Adipocyte (in vitro differentiated cells): ENCODE measurements around the gene OTOS.
A peak's percentile ranks its signal among the peaks of the same experiment; 100 is the strongest.

Experiments
- DNase-seq: peaks from one replicate; pipeline ENCODE4 v3.0.0-alpha.2; 2015; ENCODE audit warnings: low read depth
- H3K27me3 ChIP-seq: replicated peaks from 2 replicates; pipeline ENCODE4 v1.7.0; 2013; ENCODE audit warnings: mild to moderate bottlenecking, low read length, moderate library complexity; ENCODE audit not compliant: control insufficient read depth, insufficient read depth
- H3K36me3 ChIP-seq: 2 replicates; pipeline ENCODE4 v1.7.0; 2013; ENCODE audit warnings: low read length, mild to moderate bottlenecking, moderate library complexity; ENCODE audit not compliant: control insufficient read depth, insufficient read depth, severe bottlenecking
- H3K4me1 ChIP-seq: 2 replicates; pipeline ENCODE4 v1.7.0; 2013; ENCODE audit warnings: mild to moderate bottlenecking, low read length, moderate library complexity; ENCODE audit not compliant: control insufficient read depth, insufficient read depth
- H3K4me3 ChIP-seq: 2 replicates; pipeline ENCODE4 v1.7.0; 2013; ENCODE audit warnings: mild to moderate bottlenecking, low read length, moderate library complexity
- H3K9ac ChIP-seq: 2 replicates; pipeline ENCODE4 v1.7.0; 2013; ENCODE audit warnings: mild to moderate bottlenecking, low read length, moderate library complexity
- H3K9me3 ChIP-seq: 2 replicates; pipeline ENCODE4 v1.7.0; 2013; ENCODE audit warnings: mild to moderate bottlenecking, low read length, moderate library complexity; ENCODE audit not compliant: control insufficient read depth

Gene OTOS

DNA sequence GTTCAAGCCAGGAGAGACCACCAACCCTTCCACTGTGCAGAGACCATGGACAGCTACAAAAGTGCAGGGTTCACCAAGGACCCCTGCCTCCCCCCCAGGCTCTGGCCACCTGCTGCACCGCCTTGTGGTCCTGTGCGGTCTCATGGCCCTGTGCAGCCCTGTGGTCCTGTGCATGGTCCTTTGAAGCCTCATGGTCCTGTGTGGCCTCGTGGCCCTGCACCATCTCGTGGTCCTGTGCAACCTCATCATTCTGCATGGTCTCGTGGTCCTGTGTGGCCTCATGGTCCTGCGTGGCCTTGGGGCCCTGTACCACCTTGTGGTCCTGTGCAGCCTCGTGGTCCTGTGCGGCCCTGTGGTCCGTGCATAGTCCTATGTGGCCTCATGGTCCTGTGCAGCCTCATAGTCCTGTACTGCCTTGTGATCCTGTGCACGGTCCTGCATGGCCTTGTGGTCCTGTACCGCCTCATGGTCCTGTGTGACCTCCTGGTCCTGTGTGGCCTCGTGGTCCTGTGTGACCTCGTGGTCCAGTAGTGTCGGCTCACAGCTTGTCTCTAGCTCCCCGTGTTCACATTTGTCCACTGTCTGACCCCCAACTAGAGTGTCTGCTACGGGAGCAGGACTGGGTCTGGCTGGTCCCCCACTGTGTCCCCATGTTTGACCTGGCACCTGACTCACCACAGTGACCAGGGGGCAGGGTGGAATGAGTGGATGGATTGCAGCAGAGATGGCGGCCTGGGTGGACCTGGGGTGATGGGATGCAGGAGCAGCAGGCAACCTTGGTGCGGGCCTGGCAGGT, 20.0 kb upstream of the OTOS start:
- no peak for DNase-seq
- Histone ChIP-seq H3K27me3 (peaks cover 40% of the 10 kb centered on the region), H3K9ac (no peak overlapping the region), H3K4me3 (no peak overlapping the region), H3K4me1 (no peaks in the 10 kb centered on the region), H3K36me3 (no peaks in the 10 kb centered on the region), H3K9me3 (no peaks in the 10 kb centered on the region)

DNA sequence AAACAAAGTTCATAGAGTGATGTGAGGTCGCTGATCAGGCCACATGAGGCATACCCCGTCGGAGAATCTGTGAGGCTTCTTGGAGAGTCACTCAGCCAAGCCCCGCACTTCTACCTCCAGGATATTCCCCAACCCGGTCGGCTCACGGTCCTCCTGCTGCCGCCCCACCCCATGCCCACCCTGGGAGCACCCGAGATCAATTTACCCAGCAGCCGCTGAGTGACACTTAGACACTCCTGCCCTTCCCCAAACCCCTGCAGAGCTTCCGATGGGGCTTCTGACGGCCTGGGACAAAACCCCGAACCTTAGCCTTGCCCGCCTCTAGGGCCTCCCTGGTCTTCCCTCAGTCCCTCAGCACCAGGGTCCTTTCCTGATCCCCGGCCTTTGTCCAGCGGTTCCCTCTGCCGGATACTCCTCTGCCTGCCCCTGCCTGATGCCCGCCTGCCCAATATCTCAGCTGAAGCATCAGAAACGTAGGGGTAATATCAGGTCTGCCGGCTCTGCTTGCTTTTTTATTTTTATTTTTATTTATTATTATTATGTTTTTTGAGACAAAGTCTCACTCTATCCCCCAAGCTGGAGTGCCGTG, 18.9 kb upstream of the OTOS start:
- Histone ChIP-seq H3K4me1 (no peaks in the 10 kb centered on the region), H3K36me3 (no peaks in the 10 kb centered on the region), H3K9ac (no peak overlapping the region), H3K4me3 (no peak overlapping the region), H3K27me3 (peaks cover 48% of the 10 kb centered on the region), H3K9me3 (no peaks in the 10 kb centered on the region)
- no peak for DNase-seq

DNA sequence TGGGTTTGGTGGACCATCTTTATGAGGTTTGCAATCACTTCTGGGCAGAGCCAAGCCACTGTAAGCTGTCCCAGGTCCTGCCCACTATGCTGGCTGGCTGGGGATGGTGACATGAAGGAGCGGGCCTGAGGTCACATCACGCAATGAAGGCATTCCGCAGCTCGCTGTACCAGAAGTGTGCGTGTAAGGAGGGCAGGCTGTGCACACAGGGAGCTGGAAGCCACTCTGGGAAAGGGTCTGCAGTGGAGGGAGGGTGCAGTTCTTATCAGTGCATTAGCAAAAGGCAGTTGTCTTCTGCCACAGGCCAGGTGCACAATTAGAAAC, 16.7 kb upstream of the OTOS start:
- no peak overlapping the region for H3K9ac ChIP-seq
- no peaks in the 10 kb centered on the region for H3K36me3 ChIP-seq
- H3K9me3 ChIP-seq = peaks cover 16% of the 10 kb centered on the region
- H3K4me3 ChIP-seq = no peak overlapping the region
- peaks cover 56% of the 10 kb centered on the region for H3K27me3 ChIP-seq
- DNase-seq = no peak
- H3K4me1 ChIP-seq = no peaks in the 10 kb centered on the region

DNA sequence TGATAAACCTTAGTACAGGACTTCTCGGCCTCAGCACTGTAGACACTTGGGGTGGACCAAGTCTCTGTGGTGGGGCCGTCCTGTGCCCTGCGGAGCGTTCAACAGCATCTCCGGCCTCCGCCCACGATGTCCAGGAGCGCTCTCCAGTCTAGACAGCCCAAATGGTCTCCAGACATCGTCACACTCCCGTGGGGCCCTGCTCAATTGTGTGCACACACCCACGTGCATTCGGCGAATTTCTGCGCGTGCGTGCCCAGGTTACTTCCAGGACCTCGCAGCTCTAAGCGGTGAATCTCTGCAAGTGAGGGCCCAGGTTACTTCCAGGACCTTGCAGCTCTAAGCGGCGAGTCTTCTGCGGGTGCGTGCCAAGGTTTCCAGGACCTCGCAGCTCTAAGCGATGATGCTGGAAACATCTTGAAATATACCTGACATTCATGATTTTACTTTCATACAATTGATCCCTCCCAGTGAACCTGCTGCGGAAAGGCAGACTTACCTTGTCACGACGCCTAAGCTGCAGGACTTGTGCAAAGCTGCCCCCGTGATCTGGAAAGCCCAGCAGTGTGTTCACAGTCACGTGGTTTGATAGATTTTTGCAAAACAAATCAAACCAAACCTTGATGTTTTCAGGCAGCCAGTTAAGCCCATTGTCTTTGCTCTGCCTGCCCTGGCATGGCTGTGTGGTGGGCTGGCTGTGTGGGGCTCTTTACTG, 16.1 kb upstream of the OTOS start:
- Histone ChIP-seq H3K4me3 (no peak overlapping the region), H3K36me3 (no peaks in the 10 kb centered on the region), H3K4me1 (no peaks in the 10 kb centered on the region), H3K27me3 (peaks cover 56% of the 10 kb centered on the region), H3K9me3 (peaks cover 16% of the 10 kb centered on the region), H3K9ac (no peak overlapping the region)
- no peak for DNase-seq

DNA sequence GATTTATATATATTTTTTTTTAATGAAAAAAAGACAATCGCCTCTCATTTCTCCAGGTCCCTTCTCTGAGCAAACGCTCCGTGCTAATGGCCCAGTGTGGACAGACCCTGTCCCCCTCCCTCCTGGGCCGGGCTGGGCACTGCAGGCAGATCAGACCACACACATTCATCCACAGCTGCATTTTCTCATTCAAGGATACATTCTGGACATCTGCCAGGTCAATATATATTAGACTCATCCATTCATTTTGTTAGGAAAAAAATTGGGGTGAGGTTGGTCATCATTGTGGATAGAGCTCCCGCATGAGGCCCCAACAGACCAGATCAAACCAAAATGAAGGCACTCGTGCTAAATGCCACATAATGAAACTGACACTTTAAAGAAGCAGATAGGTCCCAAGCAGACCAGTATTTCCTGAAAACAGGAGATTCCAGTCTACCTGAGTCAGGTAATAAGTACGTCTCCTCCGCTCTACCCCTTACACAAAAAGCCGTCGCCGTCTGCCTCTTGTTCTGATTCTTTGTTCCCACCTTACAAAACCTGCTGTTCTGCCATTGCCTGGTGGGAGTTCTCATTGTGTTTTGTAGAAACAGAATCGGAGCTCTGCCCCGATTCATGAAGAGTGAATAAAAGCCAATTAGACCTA, 15.4 kb upstream of the OTOS start:
- Histone ChIP-seq H3K9me3 (peaks cover 16% of the 10 kb centered on the region), H3K9ac (no peak overlapping the region), H3K4me1 (no peaks in the 10 kb centered on the region), H3K36me3 (no peaks in the 10 kb centered on the region), H3K27me3 (peaks cover 58% of the 10 kb centered on the region), H3K4me3 (no peak overlapping the region)
- no peak for DNase-seq

DNA sequence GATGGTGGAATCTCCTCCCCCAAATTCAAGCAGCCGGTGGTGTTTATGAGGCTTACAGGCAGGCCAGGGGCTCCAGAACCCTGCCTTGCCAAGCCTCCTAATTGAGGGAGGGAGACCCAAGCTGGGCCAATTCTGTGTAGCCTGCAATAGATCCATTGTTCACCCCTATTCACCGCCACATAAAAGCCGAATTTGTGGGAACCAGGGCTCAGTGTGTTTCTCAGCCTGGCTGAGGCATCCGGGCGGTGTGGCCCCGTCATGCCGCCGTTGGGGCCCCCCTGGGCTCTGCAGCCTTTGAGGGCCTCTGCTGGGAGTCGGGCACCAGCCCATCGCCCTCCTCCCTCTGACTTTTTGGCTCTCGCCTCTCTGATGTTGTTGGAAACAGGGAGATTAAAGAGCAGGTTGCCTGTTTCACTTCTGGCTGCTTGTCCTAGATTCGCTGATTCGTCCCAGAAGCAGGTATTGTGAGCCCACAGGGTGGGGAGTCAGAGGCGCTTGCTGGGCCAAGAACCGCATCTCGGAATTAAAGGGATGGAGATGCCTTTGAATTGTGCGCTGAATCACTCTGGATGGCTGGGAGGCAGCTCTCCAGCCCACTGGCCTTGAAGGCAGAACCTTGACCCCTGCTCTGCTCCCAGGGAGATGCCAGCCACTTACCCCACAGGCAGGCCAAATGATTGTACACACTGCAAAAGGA, 14.7 kb upstream of the OTOS start:
- Histone ChIP-seq H3K27me3 (peaks cover 55% of the 10 kb centered on the region), H3K9me3 (peaks cover 16% of the 10 kb centered on the region), H3K9ac (no peak overlapping the region), H3K36me3 (no peaks in the 10 kb centered on the region), H3K4me1 (no peaks in the 10 kb centered on the region), H3K4me3 (no peak overlapping the region)
- DNase-seq = no peak

DNA sequence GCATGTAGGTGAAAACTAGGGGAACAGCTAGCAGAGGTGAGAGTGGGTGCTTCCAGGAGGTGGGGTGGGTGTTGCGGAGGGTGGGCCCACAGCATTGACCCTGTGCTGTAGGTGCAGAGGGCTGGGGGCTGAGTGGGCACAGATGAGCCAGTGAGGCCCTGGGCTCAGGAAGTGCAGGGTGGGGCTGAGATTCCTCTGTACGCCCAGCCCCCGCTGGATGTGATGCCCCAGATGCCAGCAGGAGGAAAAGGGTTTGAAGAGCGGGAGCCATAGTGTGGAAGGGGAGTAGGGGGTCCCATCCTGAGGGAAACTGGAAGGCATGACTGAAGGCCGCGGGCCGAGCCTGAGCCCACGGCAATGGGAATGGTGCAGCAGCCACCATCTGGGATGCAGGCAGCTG, 14.1 kb upstream of the OTOS start:
- Histone ChIP-seq H3K9ac (no peak overlapping the region), H3K27me3 (peaks cover 59% of the 10 kb centered on the region), H3K36me3 (no peaks in the 10 kb centered on the region), H3K4me3 (no peak overlapping the region), H3K9me3 (peaks cover 16% of the 10 kb centered on the region), H3K4me1 (no peaks in the 10 kb centered on the region)
- no peak for DNase-seq

DNA sequence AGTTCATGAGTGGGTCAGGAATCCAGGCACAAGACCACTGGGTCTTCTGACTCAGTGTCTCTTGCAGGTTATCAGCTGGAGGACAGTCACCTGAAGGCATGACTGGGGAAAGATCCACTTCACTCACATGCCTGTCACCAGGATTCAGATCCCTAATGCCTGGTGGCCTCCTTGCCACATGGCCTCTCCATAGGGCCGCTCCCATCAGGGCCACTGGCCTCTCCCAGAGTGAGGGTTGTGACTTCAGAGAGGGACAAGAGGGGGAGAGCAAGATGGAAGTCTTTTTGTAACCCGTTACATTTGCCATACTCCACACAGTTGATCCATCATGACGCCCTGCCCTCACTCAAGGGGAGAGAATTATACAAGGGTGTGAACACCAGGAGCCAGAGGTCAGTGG, 13.0 kb upstream of the OTOS start:
- DNase-seq = no peak
- no peaks in the 10 kb centered on the region for H3K36me3 ChIP-seq
- no peak overlapping the region for H3K9ac ChIP-seq
- H3K4me3 ChIP-seq = no peak overlapping the region
- H3K9me3 ChIP-seq = peaks cover 16% of the 10 kb centered on the region
- H3K4me1 ChIP-seq = no peaks in the 10 kb centered on the region
- H3K27me3 ChIP-seq = peaks cover 68% of the 10 kb centered on the region

DNA sequence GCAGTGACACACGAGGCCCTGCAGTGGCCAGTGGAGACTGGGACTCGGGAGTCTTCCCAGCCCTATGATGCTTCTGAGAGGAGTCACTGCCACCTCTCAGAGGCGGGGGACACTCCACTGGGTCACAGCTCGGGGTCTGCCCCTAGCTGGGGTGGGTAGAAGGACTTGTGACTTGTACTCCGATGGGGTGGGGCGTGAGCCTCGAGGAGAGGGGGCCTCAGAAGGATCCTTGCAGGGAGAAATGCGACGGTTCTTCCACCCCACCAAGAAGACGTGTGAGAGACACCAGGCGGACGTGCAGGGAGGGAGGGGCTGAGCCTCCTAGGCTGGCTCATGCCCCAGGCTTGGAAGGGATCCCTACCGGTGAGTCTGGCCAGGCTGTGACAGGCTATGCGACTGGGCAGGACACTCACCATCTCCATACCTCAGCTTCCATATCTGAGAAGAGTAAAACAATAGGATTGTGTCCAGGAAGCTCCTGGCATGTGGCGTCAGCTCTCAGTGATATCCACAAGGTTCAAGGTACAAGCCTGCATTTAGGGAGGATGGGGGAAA, 11.1 kb upstream of the OTOS start:
- peaks cover 16% of the 10 kb centered on the region for H3K9me3 ChIP-seq
- H3K36me3 ChIP-seq = no peaks in the 10 kb centered on the region
- no peak overlapping the region for H3K4me3 ChIP-seq
- H3K4me1 ChIP-seq = no peaks in the 10 kb centered on the region
- H3K9ac ChIP-seq = no peak overlapping the region
- peaks cover 63% of the 10 kb centered on the region for H3K27me3 ChIP-seq
- DNase-seq = no peak

DNA sequence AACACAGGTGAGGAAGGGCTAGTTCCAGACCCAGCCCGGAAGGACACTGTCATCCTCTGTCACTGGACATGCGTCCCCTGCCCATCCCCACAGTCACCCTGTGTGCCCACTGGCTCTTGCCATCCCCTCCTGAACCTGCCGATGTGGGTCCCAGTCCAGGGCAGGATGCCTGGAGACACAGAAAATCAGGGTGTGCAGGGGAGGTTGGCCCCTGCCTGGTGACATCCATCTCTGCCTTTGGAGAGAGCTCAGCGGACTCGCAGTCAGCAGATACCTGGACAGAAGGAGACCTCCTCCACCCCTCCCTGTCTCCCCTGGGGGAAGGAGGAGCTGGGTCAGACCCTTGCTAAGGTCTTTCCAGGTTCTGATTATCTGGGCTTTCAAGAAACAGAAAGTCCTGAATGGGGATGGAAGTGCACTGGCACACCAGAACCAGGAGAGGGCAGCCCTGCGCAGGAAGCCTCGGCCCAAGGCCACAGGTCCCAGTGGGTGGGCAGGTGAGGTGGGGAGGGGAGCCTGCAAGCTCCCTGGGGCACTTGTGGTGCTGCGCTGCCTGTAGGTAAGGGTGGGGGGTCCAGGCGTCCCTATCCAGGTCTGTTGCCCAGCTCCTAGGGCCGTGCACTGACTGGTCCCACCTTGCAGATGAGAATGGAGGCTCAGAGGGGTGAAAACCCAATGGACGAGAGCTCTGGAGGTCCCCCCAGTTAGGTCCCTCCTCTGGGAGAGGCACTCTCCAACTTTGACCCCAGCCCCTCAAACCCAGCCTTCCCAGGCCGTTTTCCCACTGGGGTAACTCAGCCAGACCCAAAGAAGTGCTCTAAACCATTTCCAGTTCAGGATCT, 9.7 kb upstream of the OTOS start:
- H3K9ac ChIP-seq = no peak overlapping the region
- H3K4me1 ChIP-seq = no peaks in the 10 kb centered on the region
- no peak overlapping the region for H3K4me3 ChIP-seq
- peak; percentile 64 for DNase-seq
- H3K27me3 ChIP-seq = peaks cover 58% of the 10 kb centered on the region
- peaks cover 16% of the 10 kb centered on the region for H3K9me3 ChIP-seq
- no peaks in the 10 kb centered on the region for H3K36me3 ChIP-seq
